Adipocyte (in vitro differentiated cells): ENCODE measurements around the gene PKD1.
A peak's percentile ranks its signal among the peaks of the same experiment; 100 is the strongest.

Source experiments
- DNase-seq: peaks from one replicate; pipeline ENCODE4 v3.0.0-alpha.2; 2015; ENCODE audit warnings: low read depth
- H3K27me3 ChIP-seq: replicated peaks from 2 replicates; pipeline ENCODE4 v1.7.0; 2013; ENCODE audit warnings: mild to moderate bottlenecking, low read length, moderate library complexity; ENCODE audit not compliant: control insufficient read depth, insufficient read depth
- H3K36me3 ChIP-seq: 2 replicates; pipeline ENCODE4 v1.7.0; 2013; ENCODE audit warnings: low read length, mild to moderate bottlenecking, moderate library complexity; ENCODE audit not compliant: control insufficient read depth, insufficient read depth, severe bottlenecking
- H3K4me1 ChIP-seq: 2 replicates; pipeline ENCODE4 v1.7.0; 2013; ENCODE audit warnings: mild to moderate bottlenecking, low read length, moderate library complexity; ENCODE audit not compliant: control insufficient read depth, insufficient read depth
- H3K4me3 ChIP-seq: 2 replicates; pipeline ENCODE4 v1.7.0; 2013; ENCODE audit warnings: mild to moderate bottlenecking, low read length, moderate library complexity
- H3K9ac ChIP-seq: 2 replicates; pipeline ENCODE4 v1.7.0; 2013; ENCODE audit warnings: mild to moderate bottlenecking, low read length, moderate library complexity
- H3K9me3 ChIP-seq: 2 replicates; pipeline ENCODE4 v1.7.0; 2013; ENCODE audit warnings: mild to moderate bottlenecking, low read length, moderate library complexity; ENCODE audit not compliant: control insufficient read depth

The PKD1 gene

GRCh38 chr16:2045965-2046892, 89.5 kb downstream of the PKD1 start:
- Histone ChIP-seq H3K4me3 (peak overlapping the region; percentile 88), H3K9me3 (no peaks in the 10 kb centered on the region), H3K36me3 (peaks cover 4% of the 10 kb centered on the region), H3K9ac (peak overlapping the region; percentile 90), H3K4me1 (peaks cover 8% of the 10 kb centered on the region), H3K27me3 (no peaks in the 10 kb centered on the region)
- DNase-seq, result no peak

GRCh38 chr16:2044541-2044940, 91.2 kb downstream of the PKD1 start:
- Histone ChIP-seq H3K9ac (no peak overlapping the region), H3K4me1 (peaks cover 11% of the 10 kb centered on the region), H3K36me3 (no peaks in the 10 kb centered on the region), H3K9me3 (no peaks in the 10 kb centered on the region), H3K27me3 (no peaks in the 10 kb centered on the region), H3K4me3 (no peak overlapping the region)
- DNase-seq, result no peak

GRCh38 chr16:2043667-2044451, 91.8 kb downstream of the PKD1 start:
- Histone ChIP-seq H3K4me1 (peaks cover 17% of the 10 kb centered on the region), H3K36me3 (no peaks in the 10 kb centered on the region), H3K9ac (no peak overlapping the region), H3K27me3 (no peaks in the 10 kb centered on the region), H3K9me3 (no peaks in the 10 kb centered on the region), H3K4me3 (no peak overlapping the region)
- no peak for DNase-seq

GRCh38 chr16:2042986-2043666, 92.6 kb downstream of the PKD1 start:
- H3K4me3 ChIP-seq, result no peak overlapping the region
- H3K9me3 ChIP-seq, result no peaks in the 10 kb centered on the region
- no peak for DNase-seq
- no peaks in the 10 kb centered on the region for H3K36me3 ChIP-seq
- no peak overlapping the region for H3K9ac ChIP-seq
- H3K4me1 ChIP-seq, result peaks cover 18% of the 10 kb centered on the region
- H3K27me3 ChIP-seq, result no peaks in the 10 kb centered on the region

GRCh38 chr16:2042171-2042985, 93.3 kb downstream of the PKD1 start:
- Histone ChIP-seq H3K9me3 (no peaks in the 10 kb centered on the region), H3K4me3 (no peak overlapping the region)
- DNase-seq, result no peak

GRCh38 chr16:2040787-2041522, 94.7 kb downstream of the PKD1 start:
- H3K4me3 ChIP-seq, result no peak overlapping the region
- no peaks in the 10 kb centered on the region for H3K36me3 ChIP-seq
- no peaks in the 10 kb centered on the region for H3K27me3 ChIP-seq
- H3K9ac ChIP-seq, result no peak overlapping the region
- DNase-seq, result no peak
- no peaks in the 10 kb centered on the region for H3K9me3 ChIP-seq
- peaks cover 20% of the 10 kb centered on the region for H3K4me1 ChIP-seq

More at GRCh38 chr16:2042171-2042985, 93.3 kb downstream of the PKD1 start:
- no peaks in the 10 kb centered on the region for H3K27me3 ChIP-seq
- H3K9ac ChIP-seq, result no peak overlapping the region
- H3K4me1 ChIP-seq, result peaks cover 18% of the 10 kb centered on the region
- no peaks in the 10 kb centered on the region for H3K36me3 ChIP-seq

- Histone ChIP-seq H3K4me1 (peaks cover 27% of the 10 kb centered on the region), H3K4me3 (no peak overlapping the region), H3K9ac (peak overlapping the region; percentile 60), H3K9me3 (no peaks in the 10 kb centered on the region), H3K36me3 (no peaks in the 10 kb centered on the region), H3K27me3 (no peaks in the 10 kb centered on the region)
- peak; percentile 26 for DNase-seq
Observed at GRCh38 chr16:2040041-2040786, 95.5 kb downstream of the PKD1 start.

- Histone ChIP-seq H3K27me3 (no peaks in the 10 kb centered on the region), H3K4me3 (no peak overlapping the region), H3K4me1 (peaks cover 34% of the 10 kb centered on the region), H3K9me3 (no peaks in the 10 kb centered on the region), H3K9ac (peak overlapping the region; percentile 68), H3K36me3 (no peaks in the 10 kb centered on the region)
- DNase-seq, result peak; percentile 96
Observed at GRCh38 chr16:2039274-2040031, 96.2 kb downstream of the PKD1 start.
